Erythroblast (primary cell): ENCODE results near the gene JAK3.
"Not testable (repeated sequence)": the region's sequence is repeated elsewhere in the genome, so short reads cannot be mapped to it uniquely, and the experiment has no call there.

Source experiments
- DNase-seq, 2 experiments: peaks; one replicate each; lab custom pipeline; 2025; lab: John Stamatoyannopoulos, UW
- GATA1 ChIP-seq: IDR thresholded peaks from 2 replicates; pipeline ENCODE4 v1.6.1; 2011; ENCODE audit warnings: low read depth, mild to moderate bottlenecking, control low read depth, low read length, moderate library complexity
- POLR2A ChIP-seq: IDR thresholded peaks from 2 replicates; pipeline ENCODE4 v1.6.1; 2011; ENCODE audit warnings: mild to moderate bottlenecking, low read length

The JAK3 gene

GRCh38 chr19:17796013-17796837 lies 51.6 kb downstream of the JAK3 start:
- TF ChIP-seq GATA1 (no peak), POLR2A (no peak)
- DNase-seq, result no peak

GRCh38 chr19:17795495-17795856 lies 52.3 kb downstream of the JAK3 start:
- TF ChIP-seq POLR2A, result no peak
- no peak for TF ChIP-seq GATA1
- DNase-seq, result no peak

DNA sequence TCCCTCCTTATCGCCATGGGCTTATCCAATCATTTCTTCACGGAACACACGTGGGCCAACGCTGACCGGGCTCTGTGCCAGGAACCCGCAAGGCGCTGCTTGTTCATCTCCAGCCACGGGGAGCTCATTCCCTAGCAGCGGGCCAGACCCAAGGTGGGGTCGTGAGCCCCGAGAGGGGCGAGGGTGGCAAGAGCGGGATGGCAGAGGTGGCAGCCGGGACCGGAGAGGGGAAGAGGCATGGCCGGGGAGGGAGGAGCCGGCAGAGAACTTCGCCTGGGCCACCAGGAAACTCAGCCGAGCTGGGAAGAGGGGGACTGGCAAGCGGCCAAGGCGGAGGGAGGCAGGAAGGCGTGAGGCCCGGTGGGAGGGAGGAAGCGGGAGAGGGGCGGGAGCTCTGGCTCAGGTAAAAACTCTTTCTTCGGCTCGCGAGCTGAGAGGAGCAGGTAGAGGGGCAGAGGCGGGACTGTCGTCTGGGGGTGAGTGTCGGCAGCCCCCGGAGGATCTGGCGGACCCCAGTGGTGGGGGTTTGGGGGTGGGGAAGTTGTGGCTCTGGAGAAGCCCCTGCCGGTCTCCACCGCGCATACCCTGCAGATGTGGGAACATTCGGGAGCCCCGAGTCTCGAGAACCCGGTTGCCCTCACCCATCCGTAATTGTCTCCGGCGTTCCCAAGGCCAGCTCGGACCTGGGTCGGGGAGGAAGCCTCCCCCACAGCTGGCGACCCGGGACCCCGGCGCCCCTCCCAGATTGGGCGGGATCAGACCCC lies 52.9 kb downstream of the JAK3 start, which contains the start of gene B3GNT3:
TSS of gene B3GNT3 (plus strand) at position 408 of the 764 bp plus-strand sequence. CDS start 12,670 bp downstream, outside the sequence.
- DNase-seq, result peak in 1 of 2 experiments; percentile 42
- TF ChIP-seq GATA1 (no peak), POLR2A (no peak)

GRCh38 chr19:17794412-17794730 lies 53.4 kb downstream of the JAK3 start:
- no peak for DNase-seq
- TF ChIP-seq POLR2A, result no peak
- no peak for TF ChIP-seq GATA1

GRCh38 chr19:17790059-17790780 lies 57.6 kb downstream of the JAK3 start:
- no peak for DNase-seq
- TF ChIP-seq GATA1 (no peak), POLR2A (no peak)

DNA sequence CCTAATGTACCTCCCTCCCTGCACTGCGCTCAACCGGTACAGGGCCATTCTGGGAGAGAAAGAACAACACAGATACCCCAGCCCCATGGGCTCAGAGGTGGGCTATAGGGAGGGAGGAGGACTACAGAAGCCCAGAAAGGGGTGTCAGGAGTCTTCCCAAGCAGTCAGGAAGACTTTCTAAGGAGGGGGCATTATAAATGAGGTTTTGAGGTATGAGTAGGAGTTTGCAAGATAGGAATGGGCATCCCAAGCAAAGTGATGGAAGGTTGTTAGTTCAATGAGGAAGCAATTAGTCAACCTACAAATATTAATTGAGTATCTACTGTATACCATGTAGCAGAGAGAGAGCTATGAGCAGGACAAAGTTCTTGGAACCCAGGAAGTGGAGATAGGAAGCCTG lies 59.1 kb downstream of the JAK3 start:
- DNase-seq, result no peak
- TF ChIP-seq POLR2A, result no peak
- TF ChIP-seq GATA1, result no peak

- TF ChIP-seq POLR2A (no peak), GATA1 (no peak)
These were observed 60.4 kb downstream of the JAK3 start for GRCh38 chr19:17787274-17787913.

GRCh38 chr19:17784201-17785008 lies 63.4 kb downstream of the JAK3 start:
- no peak for TF ChIP-seq POLR2A
- no peak for TF ChIP-seq GATA1
- peak in 1 of 2 experiments; percentile 76 for DNase-seq

More at GRCh38 chr19:17787274-17787913, 60.4 kb downstream of the JAK3 start:
- DNase-seq, result no peak

DNA sequence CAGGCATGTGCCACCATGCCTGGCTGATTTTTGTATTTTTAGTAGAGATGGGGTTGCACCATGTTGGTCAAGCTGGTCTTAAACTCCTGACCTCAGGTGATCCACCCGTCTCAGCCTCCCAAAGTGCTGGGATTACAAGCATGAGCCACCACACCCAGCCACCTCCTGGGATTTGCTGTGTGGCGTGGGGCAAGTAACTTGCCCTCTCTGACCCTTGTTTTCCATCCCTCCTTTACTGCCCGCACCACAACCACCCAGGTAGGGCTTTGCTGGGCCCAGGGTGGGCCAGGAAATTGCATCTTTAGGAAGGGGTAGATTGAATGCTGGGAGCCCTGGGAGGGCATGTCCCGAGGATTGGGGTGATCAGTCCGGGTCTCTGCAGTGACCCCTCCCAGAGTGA lies 64.1 kb downstream of the JAK3 start:
- not testable (repeated sequence) for DNase-seq

GRCh38 chr19:17780781-17781180 lies 67.0 kb downstream of the JAK3 start:
- no peak for TF ChIP-seq GATA1
- no peak for TF ChIP-seq POLR2A
- DNase-seq, result no peak

GRCh38 chr19:17778968-17779929 lies 68.5 kb downstream of the JAK3 start:
- no peak for DNase-seq
- no peak for TF ChIP-seq POLR2A
- no peak for TF ChIP-seq GATA1

DNA sequence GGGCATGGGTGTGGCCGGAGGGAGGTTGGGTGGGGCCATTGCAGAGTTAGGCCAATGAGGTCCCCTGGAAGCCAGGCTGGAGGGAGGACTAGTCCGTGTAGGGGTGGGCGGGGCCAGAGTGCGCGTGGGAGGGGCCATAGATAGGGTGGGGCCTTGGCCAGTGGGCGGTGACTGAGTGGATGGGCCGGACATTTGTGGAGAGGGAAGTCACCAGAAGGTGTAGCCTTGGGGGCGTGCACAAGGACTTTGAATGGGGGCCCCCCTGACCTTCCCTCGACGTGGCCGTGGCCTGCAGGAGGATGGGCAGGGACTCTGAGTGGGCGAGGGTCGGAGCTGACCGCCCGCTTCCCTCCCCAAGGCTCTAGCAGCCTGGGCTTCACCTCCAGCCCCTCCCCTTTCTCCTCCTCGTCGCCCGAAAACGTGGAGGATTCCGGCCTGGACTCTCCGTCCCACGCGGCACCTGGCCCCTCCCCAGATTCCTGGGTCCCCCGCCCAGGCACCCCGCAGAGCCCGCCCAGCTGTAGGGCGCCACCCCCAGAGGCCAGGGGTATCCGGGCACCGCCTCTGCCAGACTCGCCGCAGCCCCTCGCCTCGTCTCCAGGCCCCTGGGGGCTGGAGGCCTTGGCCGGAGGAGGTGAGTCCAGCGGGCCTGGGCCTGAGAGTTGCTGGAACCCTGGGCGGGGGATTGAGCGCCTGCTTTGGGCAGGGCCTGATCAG lies 69.4 kb downstream of the JAK3 start:
- DNase-seq, result peak in 1 of 2 experiments; percentile 64
- TF ChIP-seq GATA1 (no peak), POLR2A (no peak)

GRCh38 chr19:17777840-17778239 lies 69.9 kb downstream of the JAK3 start:
- not testable (repeated sequence) for DNase-seq
